Esophagus squamous epithelium (tissue), 5 donors: Measurements from ENCODE around the gene C13orf42. TPM values are rescaled to one million over a fixed set of nuclear protein-coding genes. Genes with fewer than 3 reads are reported as not detected.

Experiments
- DNase-seq: peaks from one replicate; lab custom pipeline; 2025; lab: John Stamatoyannopoulos, UW
- H3K27ac ChIP-seq, 4 donors: fragments of 200-600 bp; sonication (generic); one replicate each; pipeline ENCODE4 v1.5.1; 2016 to 2019; ENCODE audit warnings: mild to moderate bottlenecking in 1 of 4
- H3K27me3 ChIP-seq, 4 donors: fragments of 200-600 bp; sonication (generic); 1 replicate in 3 of 4; 2 replicates in 1 of 4; pipeline versions ENCODE4 v1.5.1 to v1.6.0; 2017 to 2021; ENCODE audit warnings: antibody characterized with exemption in 1 of 4
- H3K36me3 ChIP-seq, 3 donors: fragments of 200-600 bp; sonication (generic); one replicate each; pipeline ENCODE4 v1.5.1; 2016 to 2019
- H3K4me1 ChIP-seq, 3 donors: fragments of 200-600 bp; sonication (generic); one replicate each; pipeline ENCODE4 v1.5.1; 2017 to 2019
- H3K4me3 ChIP-seq, 4 donors: fragments of 200-600 bp; sonication (generic); 1 replicate in 3 of 4; 2 replicates in 1 of 4; pipeline ENCODE4 v1.5.1; 2016 to 2019; ENCODE audit warnings: mild to moderate bottlenecking in 2 of 4, moderate library complexity in 1 of 4
- H3K9me3 ChIP-seq, 3 donors: fragments of 200-600 bp; sonication (generic); one replicate each; pipeline ENCODE4 v1.5.1; 2016 to 2019
- POLR2A ChIP-seq, 4 donors: fragments of 450-650 bp; IDR thresholded peaks; one replicate each; pipeline ENCODE4 v1.6.1; 2017; ENCODE audit warnings: antibody characterized with exemption in 4 of 4, mild to moderate bottlenecking in 4 of 4, moderate library complexity in 3 of 4
- WGBS, 2 donors: methylation state at CpG; one replicate each; pipeline ENCODE4 v1.1.5; 2018; 5-methylcytosine and 5-hydroxymethylcytosine counted together
- intact Hi-C: fragments of 100-400 bp; cut with DNase I; formaldehyde crosslinking; loops from one replicate; pipeline ENCODE4 v1.15.0; 2022
- total RNA-seq, 4 donors: library from RNA; depleted of rRNA; stranded (reverse); fragments of >200 nt; gene quantifications; one replicate each; pipeline ENCODE4 v1.1.0, GENCODE V29; 2016
- TF ChIP-seq, protein P1 (sequence below), 6 experiments: fragments of 450-650 bp in 4 of 6; fragments of 200-600 bp in 2 of 6; sonication (generic) in 2 of 6; IDR thresholded peaks; one replicate each; pipeline ENCODE4 v1.5.1; 2016 to 2019; ENCODE audit warnings: antibody characterized with exemption in 6 of 6, mild to moderate bottlenecking in 4 of 6, moderate library complexity in 4 of 6
- donor health status: DM: yes; HTN: yes; CAD: no.

C13orf42 gene
- not detected for total RNA-seq

DNA sequence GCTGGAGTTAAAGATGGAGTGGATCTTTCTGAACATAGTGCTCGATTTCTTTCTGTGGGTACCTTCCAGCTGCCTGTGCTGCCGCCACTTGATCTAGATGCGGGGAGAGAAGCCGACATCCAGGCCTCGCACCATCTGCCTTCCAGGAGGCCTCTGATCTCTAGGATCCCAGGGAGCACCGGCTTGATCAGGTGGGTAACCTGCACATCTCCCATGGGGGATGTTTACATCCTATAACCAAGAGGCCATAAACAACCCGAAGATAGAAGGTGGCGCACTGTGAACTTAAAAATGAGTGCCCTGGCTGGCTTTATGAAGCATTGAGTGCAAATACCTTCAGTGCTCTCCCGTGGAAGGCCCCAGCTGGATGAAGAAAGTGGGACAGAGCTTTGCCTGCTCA, at the start of gene C13orf42:
Gene C13orf42, minus strand, starts transcription at position 101 of the 400 bp plus-strand sequence. Its CDS starts 65 bp downstream, at position 36.
- TF ChIP-seq, protein P1, sequence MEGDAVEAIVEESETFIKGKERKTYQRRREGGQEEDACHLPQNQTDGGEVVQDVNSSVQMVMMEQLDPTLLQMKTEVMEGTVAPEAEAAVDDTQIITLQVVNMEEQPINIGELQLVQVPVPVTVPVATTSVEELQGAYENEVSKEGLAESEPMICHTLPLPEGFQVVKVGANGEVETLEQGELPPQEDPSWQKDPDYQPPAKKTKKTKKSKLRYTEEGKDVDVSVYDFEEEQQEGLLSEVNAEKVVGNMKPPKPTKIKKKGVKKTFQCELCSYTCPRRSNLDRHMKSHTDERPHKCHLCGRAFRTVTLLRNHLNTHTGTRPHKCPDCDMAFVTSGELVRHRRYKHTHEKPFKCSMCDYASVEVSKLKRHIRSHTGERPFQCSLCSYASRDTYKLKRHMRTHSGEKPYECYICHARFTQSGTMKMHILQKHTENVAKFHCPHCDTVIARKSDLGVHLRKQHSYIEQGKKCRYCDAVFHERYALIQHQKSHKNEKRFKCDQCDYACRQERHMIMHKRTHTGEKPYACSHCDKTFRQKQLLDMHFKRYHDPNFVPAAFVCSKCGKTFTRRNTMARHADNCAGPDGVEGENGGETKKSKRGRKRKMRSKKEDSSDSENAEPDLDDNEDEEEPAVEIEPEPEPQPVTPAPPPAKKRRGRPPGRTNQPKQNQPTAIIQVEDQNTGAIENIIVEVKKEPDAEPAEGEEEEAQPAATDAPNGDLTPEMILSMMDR (IDR thresholded peaks at IDR 0.05) = no peak
- TF ChIP-seq POLR2A (IDR thresholded peaks at IDR 0.05) = no peak
- H3K36me3 ChIP-seq = no peaks in the 10 kb centered on the region
- H3K4me1 ChIP-seq = no peaks in the 10 kb centered on the region
- H3K27me3 ChIP-seq = peaks cover 0 to 9% (median 0%) of the 10 kb centered on the region in 4 donors
- WGBS, 2 donors = 72 to 88% methylated on average over 4 to 9 of the region's 9 CpGs
- DNase-seq = no peak
- intact Hi-C loops = no loop called here
- no peak within 1 kb of the TSS for H3K27ac ChIP-seq
- H3K9me3 ChIP-seq = no peaks in the 10 kb centered on the region
- no peak within 1 kb of the TSS for H3K4me3 ChIP-seq

DNA sequence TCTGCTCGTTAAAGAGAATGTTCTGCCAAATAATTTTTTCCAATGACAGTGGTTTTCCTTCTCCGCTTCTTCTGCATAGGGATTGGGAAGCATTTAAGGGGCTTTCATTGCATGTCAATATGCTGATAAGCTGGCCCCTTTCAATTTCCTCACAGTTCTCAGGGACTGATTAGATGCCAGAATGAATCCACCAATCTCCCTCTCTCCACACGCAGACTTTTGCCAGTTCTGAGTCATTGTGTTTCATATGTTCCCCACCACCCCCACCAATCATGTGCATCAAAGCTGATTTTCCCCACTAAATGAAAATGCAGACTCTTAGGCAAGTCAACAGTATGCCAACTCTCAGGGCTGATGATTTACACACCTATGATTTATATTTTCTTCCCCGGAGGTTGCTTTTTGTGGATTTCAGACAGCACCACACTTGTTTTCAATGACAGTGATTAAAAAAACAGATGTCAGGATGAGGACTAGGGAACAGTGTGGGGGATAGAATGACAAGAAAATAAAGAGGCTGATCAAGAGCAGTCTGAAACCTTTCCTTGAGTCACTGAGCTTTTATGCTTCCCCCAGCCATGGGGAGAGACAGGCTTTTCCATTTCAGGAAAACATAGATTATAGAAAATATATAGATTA, 47.9 kb upstream of the C13orf42 start:
- Histone ChIP-seq H3K27ac (no peak overlapping the region), H3K27me3 (no peaks in the 10 kb centered on the region), H3K4me1 (peaks cover 0 to 5% (median 0%) of the 10 kb centered on the region in 3 donors), H3K36me3 (no peaks in the 10 kb centered on the region), H3K4me3 (no peak overlapping the region), H3K9me3 (no peaks in the 10 kb centered on the region)
- 45 to 56% methylated on average over 4 of the region's 4 CpGs for WGBS, 2 donors
- DNase-seq = no peak
- no peak for TF ChIP-seq POLR2A (IDR thresholded peaks at IDR 0.05)
- TF ChIP-seq, protein P1 (IDR thresholded peaks at IDR 0.05) = no peak
- intact Hi-C loops = no loop called here

DNA sequence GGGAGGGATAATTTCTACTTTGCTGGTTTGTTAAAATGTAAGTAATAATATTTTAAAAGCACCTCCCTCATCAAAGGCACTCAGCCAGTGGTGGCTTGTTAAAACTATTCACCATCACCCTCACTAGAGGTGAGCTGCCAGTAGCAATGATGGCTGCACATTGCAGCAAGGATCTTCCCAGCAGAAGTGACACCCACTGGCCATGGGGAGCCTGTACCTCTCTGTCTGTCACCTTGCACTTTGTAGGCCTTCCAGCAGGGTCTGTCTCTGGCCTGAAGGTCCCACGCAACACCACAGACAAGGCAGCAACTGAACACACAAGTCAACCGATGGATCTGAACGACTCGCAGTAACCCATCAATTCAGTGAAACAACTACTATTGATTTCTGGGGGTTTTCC, 47.3 kb upstream of the C13orf42 start:
- H3K4me3 ChIP-seq = no peak overlapping the region
- intact Hi-C loops = no loop called here
- H3K27me3 ChIP-seq = no peaks in the 10 kb centered on the region
- H3K27ac ChIP-seq = no peak overlapping the region
- TF ChIP-seq, protein P1 (IDR thresholded peaks at IDR 0.05) = no peak
- TF ChIP-seq POLR2A (IDR thresholded peaks at IDR 0.05) = no peak
- no peaks in the 10 kb centered on the region for H3K9me3 ChIP-seq
- no peak for DNase-seq
- peaks cover 0 to 5% (median 0%) of the 10 kb centered on the region in 3 donors for H3K4me1 ChIP-seq
- WGBS, 2 donors = 96 to 97% methylated on average over 3 to 4 of the region's 4 CpGs
- H3K36me3 ChIP-seq = no peaks in the 10 kb centered on the region

DNA sequence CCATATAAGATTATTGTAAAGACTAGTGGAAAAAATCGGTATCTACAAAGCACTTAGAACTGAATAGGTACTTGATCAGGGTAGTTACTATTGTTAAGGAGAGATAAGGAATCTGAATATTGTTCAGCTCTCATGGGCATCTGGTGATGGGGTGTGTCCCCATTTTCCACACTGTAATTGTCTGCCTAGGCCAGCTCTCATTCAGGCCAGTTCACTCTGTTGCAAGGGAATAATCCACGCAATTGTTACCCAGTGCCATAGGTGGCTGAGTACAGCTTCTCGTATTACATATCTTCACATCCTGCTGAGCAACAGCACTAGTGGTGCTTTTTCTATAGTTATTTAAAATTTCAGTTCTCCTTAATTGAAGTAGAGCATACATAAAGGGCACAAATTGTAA, 45.6 kb upstream of the C13orf42 start:
- no peaks in the 10 kb centered on the region for H3K9me3 ChIP-seq
- 72 to 75% methylated on average over 3 of the region's 3 CpGs for WGBS, 2 donors
- H3K36me3 ChIP-seq = no peaks in the 10 kb centered on the region
- no peak overlapping the region for H3K27ac ChIP-seq
- DNase-seq = no peak
- intact Hi-C loops = no loop called here
- H3K4me3 ChIP-seq = no peak overlapping the region
- H3K4me1 ChIP-seq = peaks cover 0 to 5% (median 0%) of the 10 kb centered on the region in 3 donors
- TF ChIP-seq, protein P1 (IDR thresholded peaks at IDR 0.05) = no peak
- no peak for TF ChIP-seq POLR2A (IDR thresholded peaks at IDR 0.05)
- H3K27me3 ChIP-seq = peaks cover 0 to under 1% (median 0%) of the 10 kb centered on the region in 4 donors

DNA sequence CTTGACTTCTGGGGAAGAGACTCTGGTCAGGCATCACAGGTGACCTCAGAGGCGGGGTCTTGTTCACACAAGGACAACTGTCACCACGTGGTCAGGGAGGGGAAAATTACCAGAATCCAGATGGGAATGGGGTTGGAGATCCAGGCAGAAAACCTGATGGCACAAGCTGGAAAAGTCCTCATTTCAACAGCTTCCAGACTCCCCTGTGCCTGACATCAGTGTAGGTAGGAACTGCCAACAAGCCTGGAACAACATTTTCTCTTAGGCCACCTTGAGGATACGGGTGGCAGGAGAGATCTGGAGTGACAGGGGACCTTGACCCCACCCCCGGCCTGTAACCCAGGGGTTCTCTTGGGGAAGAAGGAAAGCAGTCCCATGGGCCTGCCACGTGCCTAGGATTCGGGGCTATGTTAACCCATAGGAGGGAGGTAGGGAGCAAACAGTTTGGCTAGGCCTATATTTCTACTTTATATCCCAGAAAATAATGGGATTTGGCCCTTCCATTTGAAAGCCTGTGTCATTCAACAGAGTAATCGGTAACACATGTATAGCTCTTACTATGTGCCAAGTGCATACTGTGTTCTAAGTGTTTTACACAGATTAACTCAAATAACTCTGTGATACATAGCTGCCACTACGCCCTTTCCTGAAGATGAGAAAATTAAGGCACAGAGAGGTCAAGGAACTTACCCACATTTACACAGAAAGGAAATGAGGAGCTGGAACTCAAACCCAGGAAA, 44.9 kb upstream of the C13orf42 start:
- 73 to 88% methylated on average over 2 to 8 of the region's 8 CpGs for WGBS, 2 donors
- Histone ChIP-seq H3K27me3 (peaks cover 0 to 4% (median 2%) of the 10 kb centered on the region in 4 donors), H3K36me3 (no peaks in the 10 kb centered on the region), H3K9me3 (no peaks in the 10 kb centered on the region), H3K4me3 (no peak overlapping the region), H3K27ac (no peak overlapping the region), H3K4me1 (peaks cover 0 to 5% (median 0%) of the 10 kb centered on the region in 3 donors)
- no peak for TF ChIP-seq POLR2A (IDR thresholded peaks at IDR 0.05)
- no peak for DNase-seq
- intact Hi-C loops = no loop called here
